Uterus (tissue), 2 donors: ENCODE measurements around the gene RGS6.

Source experiments
- POLR2A ChIP-seq, 2 donors: fragments of 450-650 bp; IDR thresholded peaks; one replicate each; pipeline ENCODE4 v1.6.1; 2016; ENCODE audit warnings: antibody characterized with exemption in 2 of 2, mild to moderate bottlenecking in 1 of 2, moderate library complexity in 1 of 2
- TF ChIP-seq, protein P1 (sequence below), 4 experiments: fragments of 200-600 bp in 2 of 4; fragments of 450-650 bp in 2 of 4; sonication (generic) in 2 of 4; IDR thresholded peaks; one replicate each; pipeline ENCODE4 v1.5.1; 2016 to 2019; ENCODE audit warnings: antibody characterized with exemption in 4 of 4, mild to moderate bottlenecking in 2 of 4, moderate library complexity in 1 of 4

GRCh38 chr14:72261068-72261467 lies 328.8 kb downstream of the RGS6 start:
- TF ChIP-seq, protein P1, sequence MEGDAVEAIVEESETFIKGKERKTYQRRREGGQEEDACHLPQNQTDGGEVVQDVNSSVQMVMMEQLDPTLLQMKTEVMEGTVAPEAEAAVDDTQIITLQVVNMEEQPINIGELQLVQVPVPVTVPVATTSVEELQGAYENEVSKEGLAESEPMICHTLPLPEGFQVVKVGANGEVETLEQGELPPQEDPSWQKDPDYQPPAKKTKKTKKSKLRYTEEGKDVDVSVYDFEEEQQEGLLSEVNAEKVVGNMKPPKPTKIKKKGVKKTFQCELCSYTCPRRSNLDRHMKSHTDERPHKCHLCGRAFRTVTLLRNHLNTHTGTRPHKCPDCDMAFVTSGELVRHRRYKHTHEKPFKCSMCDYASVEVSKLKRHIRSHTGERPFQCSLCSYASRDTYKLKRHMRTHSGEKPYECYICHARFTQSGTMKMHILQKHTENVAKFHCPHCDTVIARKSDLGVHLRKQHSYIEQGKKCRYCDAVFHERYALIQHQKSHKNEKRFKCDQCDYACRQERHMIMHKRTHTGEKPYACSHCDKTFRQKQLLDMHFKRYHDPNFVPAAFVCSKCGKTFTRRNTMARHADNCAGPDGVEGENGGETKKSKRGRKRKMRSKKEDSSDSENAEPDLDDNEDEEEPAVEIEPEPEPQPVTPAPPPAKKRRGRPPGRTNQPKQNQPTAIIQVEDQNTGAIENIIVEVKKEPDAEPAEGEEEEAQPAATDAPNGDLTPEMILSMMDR (IDR thresholded peaks at IDR 0.05): no peak
- TF ChIP-seq POLR2A (IDR thresholded peaks at IDR 0.05): no peak
